Suprapubic skin (tissue), 4 donors: ENCODE data around the gene NCKAP5. TPM values are rescaled to one million over a fixed set of nuclear protein-coding genes. Genes with fewer than 3 reads are reported as not detected.

Source experiments
- DNase-seq, 2 donors: peaks; one replicate each; pipeline ENCODE4 v3.0.0-alpha.2; 2019; ENCODE audit warnings: low spot score in 2 of 2
- H3K27ac ChIP-seq: fragments of 200-600 bp; sonication (generic); one replicate; pipeline ENCODE4 v1.5.1; 2019
- H3K27me3 ChIP-seq: fragments of 200-600 bp; sonication (generic); one replicate; pipeline ENCODE4 v1.5.1; 2019
- H3K36me3 ChIP-seq: fragments of 200-600 bp; sonication (generic); one replicate; pipeline ENCODE4 v1.5.1; 2019
- H3K4me1 ChIP-seq: fragments of 200-600 bp; sonication (generic); one replicate; pipeline ENCODE4 v1.5.1; 2019
- H3K4me3 ChIP-seq: fragments of 200-600 bp; sonication (generic); one replicate; pipeline ENCODE4 v1.5.1; 2019; ENCODE audit warnings: mild to moderate bottlenecking
- H3K9me3 ChIP-seq: fragments of 200-600 bp; sonication (generic); one replicate; pipeline ENCODE4 v1.5.1; 2019
- EP300 ChIP-seq: sonication (generic); formaldehyde crosslinking; IDR thresholded peaks from one replicate; pipeline ENCODE4 v1.6.1; 2017; ENCODE audit warnings: antibody characterized with exemption
- POLR2A ChIP-seq, 2 donors: fragments of 450-650 bp; IDR thresholded peaks; one replicate each; pipeline ENCODE4 v1.6.1; 2017; ENCODE audit warnings: antibody characterized with exemption in 2 of 2, mild to moderate bottlenecking in 2 of 2, moderate library complexity in 2 of 2
- POLR2AphosphoS5 ChIP-seq, 3 donors: sonication (generic); formaldehyde crosslinking; IDR thresholded peaks; one replicate each; pipeline ENCODE4 v1.6.1; 2017; ENCODE audit warnings: antibody characterized with exemption in 3 of 3
- WGBS: methylation state at CpG from one replicate; pipeline ENCODE4 v1.1.5; 2018; 5-methylcytosine and 5-hydroxymethylcytosine counted together
- total RNA-seq, 4 donors: library from RNA; depleted of rRNA; stranded (reverse); fragments of >200 nt; gene quantifications; one replicate each; pipeline ENCODE4 v1.1.0, GENCODE V29; 2016
- TF ChIP-seq, protein P1 (sequence below), 2 donors: fragments of 200-600 bp in 1 of 2; fragments of 450-650 bp in 1 of 2; sonication (generic) in 1 of 2; IDR thresholded peaks; one replicate each; pipeline ENCODE4 v1.5.1; 2016 to 2019; ENCODE audit warnings: antibody characterized with exemption in 2 of 2, mild to moderate bottlenecking in 1 of 2, moderate library complexity in 1 of 2

NCKAP5 gene
- total RNA-seq, 4 donors from 2014 or later = 2.8 to 6.4 (median 4.2) TPM

DNA sequence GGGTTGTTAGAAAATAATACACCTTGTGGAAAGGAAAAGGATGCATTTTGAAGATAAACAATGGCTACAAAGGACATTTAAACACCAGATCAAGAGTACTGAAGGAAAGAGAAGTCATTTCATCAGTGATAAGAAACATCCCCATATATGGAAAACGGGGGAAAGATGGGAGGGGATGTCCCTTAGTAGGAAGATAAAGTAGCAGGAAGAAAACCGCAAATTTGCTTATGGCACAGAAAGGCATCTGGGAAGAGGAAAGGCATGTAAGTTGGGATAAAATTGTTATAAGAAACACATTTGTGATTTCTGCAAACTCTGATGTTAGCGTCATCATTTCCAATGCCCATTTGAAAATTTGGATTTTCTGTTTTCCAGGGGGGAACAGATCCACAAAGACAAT, 887.7 kb downstream of the NCKAP5 start:
- Histone ChIP-seq H3K27ac (no peak overlapping the region), H3K4me3 (no peak overlapping the region), H3K9me3 (no peaks in the 10 kb centered on the region), H3K36me3 (no peaks in the 10 kb centered on the region), H3K27me3 (no peaks in the 10 kb centered on the region), H3K4me1 (no peaks in the 10 kb centered on the region)
- WGBS = 85% methylated on average over 3 of the region's 3 CpGs
- no peak for TF ChIP-seq POLR2A (IDR thresholded peaks at IDR 0.05)
- TF ChIP-seq, protein P1, sequence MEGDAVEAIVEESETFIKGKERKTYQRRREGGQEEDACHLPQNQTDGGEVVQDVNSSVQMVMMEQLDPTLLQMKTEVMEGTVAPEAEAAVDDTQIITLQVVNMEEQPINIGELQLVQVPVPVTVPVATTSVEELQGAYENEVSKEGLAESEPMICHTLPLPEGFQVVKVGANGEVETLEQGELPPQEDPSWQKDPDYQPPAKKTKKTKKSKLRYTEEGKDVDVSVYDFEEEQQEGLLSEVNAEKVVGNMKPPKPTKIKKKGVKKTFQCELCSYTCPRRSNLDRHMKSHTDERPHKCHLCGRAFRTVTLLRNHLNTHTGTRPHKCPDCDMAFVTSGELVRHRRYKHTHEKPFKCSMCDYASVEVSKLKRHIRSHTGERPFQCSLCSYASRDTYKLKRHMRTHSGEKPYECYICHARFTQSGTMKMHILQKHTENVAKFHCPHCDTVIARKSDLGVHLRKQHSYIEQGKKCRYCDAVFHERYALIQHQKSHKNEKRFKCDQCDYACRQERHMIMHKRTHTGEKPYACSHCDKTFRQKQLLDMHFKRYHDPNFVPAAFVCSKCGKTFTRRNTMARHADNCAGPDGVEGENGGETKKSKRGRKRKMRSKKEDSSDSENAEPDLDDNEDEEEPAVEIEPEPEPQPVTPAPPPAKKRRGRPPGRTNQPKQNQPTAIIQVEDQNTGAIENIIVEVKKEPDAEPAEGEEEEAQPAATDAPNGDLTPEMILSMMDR (IDR thresholded peaks at IDR 0.05) = no peak
- no peak for TF ChIP-seq EP300
- no peak for TF ChIP-seq POLR2AphosphoS5 (IDR thresholded peaks at IDR 0.05)
- DNase-seq = no peak

GRCh38 chr2:132678483-132678882, 889.8 kb downstream of the NCKAP5 start:
- Histone ChIP-seq H3K9me3 (no peaks in the 10 kb centered on the region), H3K4me3 (no peak overlapping the region), H3K27me3 (no peaks in the 10 kb centered on the region), H3K27ac (no peak overlapping the region), H3K4me1 (no peaks in the 10 kb centered on the region), H3K36me3 (no peaks in the 10 kb centered on the region)
- DNase-seq = no peak
- whole genome bisulfite sequencing = 93% methylated on average over 2 of the region's 2 CpGs
- TF ChIP-seq POLR2AphosphoS5 (IDR thresholded peaks at IDR 0.05) (no peak), POLR2A (IDR thresholded peaks at IDR 0.05) (no peak), EP300 (no peak)
- TF ChIP-seq, protein P1 (IDR thresholded peaks at IDR 0.05) = no peak

GRCh38 chr2:132677661-132678060, 890.6 kb downstream of the NCKAP5 start:
- H3K4me1 ChIP-seq = no peaks in the 10 kb centered on the region
- WGBS = 93% methylated on average over 5 of the region's 5 CpGs
- no peaks in the 10 kb centered on the region for H3K36me3 ChIP-seq
- H3K9me3 ChIP-seq = no peaks in the 10 kb centered on the region
- no peaks in the 10 kb centered on the region for H3K27me3 ChIP-seq
- H3K27ac ChIP-seq = no peak overlapping the region
- H3K4me3 ChIP-seq = no peak overlapping the region
- TF ChIP-seq POLR2AphosphoS5 (IDR thresholded peaks at IDR 0.05) (no peak), EP300 (no peak), POLR2A (IDR thresholded peaks at IDR 0.05) (no peak)
- TF ChIP-seq, protein P1 (IDR thresholded peaks at IDR 0.05) = no peak
- DNase-seq = no peak

DNA sequence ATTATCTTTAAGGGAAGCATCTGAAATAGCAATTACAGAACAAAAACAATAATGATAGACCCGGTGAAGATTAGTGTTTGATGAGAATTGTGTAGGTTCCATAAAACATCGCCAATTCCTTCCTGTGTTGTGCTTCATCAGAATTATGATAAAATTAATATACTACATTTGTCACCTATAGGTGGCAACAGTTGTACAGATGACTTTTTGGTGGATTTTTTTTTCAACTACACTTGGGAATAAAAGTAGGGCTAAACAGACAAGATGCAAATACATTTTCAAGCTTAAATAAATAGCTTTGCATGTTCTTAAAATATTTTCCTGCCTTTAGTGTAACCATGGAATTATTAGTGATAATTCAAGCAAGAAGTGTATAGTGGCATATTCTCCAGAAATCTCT, 891.3 kb downstream of the NCKAP5 start:
- Histone ChIP-seq H3K27ac (no peak overlapping the region), H3K27me3 (no peaks in the 10 kb centered on the region), H3K4me3 (no peak overlapping the region), H3K36me3 (no peaks in the 10 kb centered on the region), H3K9me3 (no peaks in the 10 kb centered on the region), H3K4me1 (no peaks in the 10 kb centered on the region)
- DNase-seq = no peak
- TF ChIP-seq, protein P1 (IDR thresholded peaks at IDR 0.05) = no peak
- TF ChIP-seq POLR2AphosphoS5 (IDR thresholded peaks at IDR 0.05) (no peak), EP300 (no peak), POLR2A (IDR thresholded peaks at IDR 0.05) (no peak)
- 71% methylated on average over 2 of the region's 2 CpGs for WGBS

DNA sequence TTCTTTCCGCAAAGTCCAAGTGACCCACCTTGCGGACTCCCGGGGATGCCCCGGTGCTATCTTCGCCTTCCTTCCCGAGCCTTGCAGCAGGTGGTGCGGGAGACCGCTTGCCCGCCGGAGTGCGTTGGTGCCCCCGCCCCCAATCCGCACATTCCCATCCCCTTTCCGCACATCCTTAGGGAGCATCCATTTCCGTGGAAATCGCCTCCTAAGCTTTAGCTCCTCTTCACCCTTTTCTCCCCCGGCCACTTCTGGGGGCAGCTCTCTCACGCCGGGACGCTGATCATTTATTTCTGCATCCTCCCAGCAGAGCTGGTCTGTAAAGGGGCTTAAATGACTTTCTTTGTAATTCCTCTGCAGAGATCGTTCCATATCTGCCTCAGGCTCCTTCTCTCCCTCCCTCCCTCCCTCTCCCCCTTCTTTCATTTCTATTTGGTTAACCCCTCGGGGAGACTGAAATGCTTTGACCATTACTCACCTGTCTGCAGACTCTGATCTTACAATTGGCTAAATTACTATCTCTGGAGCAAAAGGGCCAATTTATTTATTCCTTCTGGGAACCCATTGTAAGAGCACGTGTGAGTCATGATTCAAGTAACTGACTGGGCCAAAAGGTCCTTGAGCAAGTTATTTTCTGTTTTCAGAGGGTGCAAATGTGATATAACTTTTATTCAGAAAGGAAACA, 897.0 kb downstream of the NCKAP5 start:
- no peaks in the 10 kb centered on the region for H3K9me3 ChIP-seq

More for the DNA sequence above, 897.0 kb downstream of the NCKAP5 start:
- Histone ChIP-seq H3K27ac (no peak overlapping the region), H3K4me3 (peak overlapping the region; percentile 48), H3K36me3 (no peaks in the 10 kb centered on the region), H3K4me1 (peaks cover 33% of the 10 kb centered on the region), H3K27me3 (peaks cover 43% of the 10 kb centered on the region)
- WGBS = 42% methylated on average over 23 of the region's 23 CpGs
- TF ChIP-seq, protein P1 (IDR thresholded peaks at IDR 0.05) = no peak
- no peak for TF ChIP-seq POLR2A (IDR thresholded peaks at IDR 0.05)
- TF ChIP-seq POLR2AphosphoS5 (IDR thresholded peaks at IDR 0.05) = no peak
- TF ChIP-seq EP300 = no peak
- DNase-seq = no peak
